SK-N-SH treated with all-trans-retinoic acid at 6 μM for 48 hours (cell line): ENCODE data around the gene PNPLA3.

Experiments
- ATAC-seq: fragments of 200-7000 bp; cut with Tn5 transposase; 3 replicates; pipeline ENCODE4 v1.9.1; 2020; ENCODE audit warnings: mild to moderate bottlenecking, moderate library complexity
- ARNTL ChIP-seq: fragments of 450-650 bp; formaldehyde crosslinking; IDR thresholded peaks from 2 replicates; pipeline ENCODE4 v1.5.0; 2020; ENCODE audit warnings: low read depth, mild to moderate bottlenecking, moderate library complexity, borderline replicate concordance
- BACH2 ChIP-seq: fragments of 250-450 bp; sonication (Bioruptor Pico); IDR thresholded peaks from 2 replicates; pipeline ENCODE4 v1.9.0; 2021; ENCODE audit warnings: mild to moderate bottlenecking, borderline replicate concordance
- CREB5 ChIP-seq: fragments of 250-450 bp; sonication (Bioruptor Pico); IDR thresholded peaks from 2 replicates; pipeline ENCODE4 v1.5.1; 2020; ENCODE audit warnings: low read depth, mild to moderate bottlenecking, moderate library complexity
- CSDC2 ChIP-seq: fragments of 250-450 bp; sonication (Bioruptor Pico); IDR thresholded peaks from 2 replicates; pipeline ENCODE4 v1.5.0; 2020; ENCODE audit warnings: mild to moderate bottlenecking, moderate library complexity
- CSRNP3 ChIP-seq: fragments of 250-450 bp; sonication (Bioruptor Pico); IDR thresholded peaks from 2 replicates; pipeline ENCODE4 v1.5.1; 2021; ENCODE audit warnings: mild to moderate bottlenecking, moderate library complexity
- ESRRG ChIP-seq: fragments of 250-450 bp; sonication (Bioruptor Pico); IDR thresholded peaks from 2 replicates; pipeline ENCODE4 v1.6.1; 2021; ENCODE audit warnings: mild to moderate bottlenecking
- GLIS3 ChIP-seq: fragments of 250-450 bp; sonication (Bioruptor Pico); IDR thresholded peaks from 2 replicates; pipeline ENCODE4 v1.5.0; 2020; ENCODE audit warnings: mild to moderate bottlenecking, moderate library complexity
- ISL1 ChIP-seq: fragments of 250-450 bp; sonication (Bioruptor Pico); IDR thresholded peaks from 2 replicates; pipeline ENCODE4 v2.1.2; 2022; ENCODE audit warnings: mild to moderate bottlenecking, moderate library complexity
- OSR1 ChIP-seq: fragments of 250-450 bp; sonication (Bioruptor Pico); IDR thresholded peaks from 2 replicates; pipeline ENCODE4 v1.8.0; 2022; ENCODE audit warnings: moderate library complexity, mild to moderate bottlenecking, inconsistent platforms
- PATZ1 ChIP-seq: fragments of 250-450 bp; sonication (Bioruptor Pico); IDR thresholded peaks from 2 replicates; pipeline ENCODE4 v1.8.0; 2020; ENCODE audit warnings: mild to moderate bottlenecking, moderate library complexity, borderline replicate concordance
- POU6F1 ChIP-seq: fragments of 250-450 bp; sonication (Bioruptor Pico); IDR thresholded peaks from 2 replicates; pipeline ENCODE4 v1.8.0; 2021; ENCODE audit warnings: low read depth, mild to moderate bottlenecking, moderate library complexity, borderline replicate concordance
- SNAI2 ChIP-seq: fragments of 250-450 bp; sonication (Bioruptor Pico); IDR thresholded peaks from 2 replicates; pipeline ENCODE4 v1.5.0; 2020; ENCODE audit warnings: mild to moderate bottlenecking, moderate library complexity
- TCF4 ChIP-seq: fragments of 250-450 bp; sonication (Bioruptor Pico); IDR thresholded peaks from 2 replicates; pipeline ENCODE4 v1.8.0; 2021; ENCODE audit warnings: mild to moderate bottlenecking, moderate library complexity, borderline replicate concordance
- TOX ChIP-seq: fragments of 250-450 bp; sonication (Bioruptor Pico); IDR thresholded peaks from 2 replicates; pipeline ENCODE4 v1.8.0; 2021; ENCODE audit warnings: mild to moderate bottlenecking, moderate library complexity, borderline replicate concordance
- TSHZ2 ChIP-seq: fragments of 250-450 bp; sonication (Bioruptor Pico); IDR thresholded peaks from 2 replicates; pipeline ENCODE4 v1.5.0; 2020; ENCODE audit warnings: mild to moderate bottlenecking, moderate library complexity
- ZFP3 ChIP-seq: fragments of 250-450 bp; sonication (Bioruptor Pico); IDR thresholded peaks from 2 replicates; pipeline ENCODE4 v1.5.0; 2020; ENCODE audit warnings: mild to moderate bottlenecking, moderate library complexity
- ZFP30 ChIP-seq: fragments of 450-650 bp; formaldehyde crosslinking; IDR thresholded peaks from 2 replicates; pipeline ENCODE4 v1.5.0; 2022; ENCODE audit warnings: mild to moderate bottlenecking, moderate library complexity
- ZNF565 ChIP-seq: fragments of 450-650 bp; formaldehyde crosslinking; conservative IDR thresholded peaks from 2 replicates; pipeline ENCODE4 v1.5.0; 2020; ENCODE audit warnings: low read depth, mild to moderate bottlenecking, moderate library complexity
- ZNF70 ChIP-seq: fragments of 450-650 bp; formaldehyde crosslinking; IDR thresholded peaks from 2 replicates; pipeline ENCODE4 v1.5.0; 2020; ENCODE audit warnings: mild to moderate bottlenecking, moderate library complexity
- ZNF8 ChIP-seq: fragments of 450-650 bp; formaldehyde crosslinking; IDR thresholded peaks from 2 replicates; pipeline ENCODE4 v1.5.0; 2020; ENCODE audit warnings: mild to moderate bottlenecking, moderate library complexity

The PNPLA3 gene

GRCh38 chr22:43969021-43969878, 45.6 kb downstream of the PNPLA3 start:
- ATAC-seq, result no peak
- TF ChIP-seq SNAI2 (CRISPR knock-in tag), result no peak
- no peak for TF ChIP-seq TCF4
- no peak for TF ChIP-seq ZFP30
- no peak for TF ChIP-seq CREB5 (CRISPR knock-in tag)
- TF ChIP-seq ARNTL (CRISPR knock-in tag), result no peak

GRCh38 chr22:43969989-43970755, 46.6 kb downstream of the PNPLA3 start:
- TF ChIP-seq TCF4 (no peak), POU6F1 (CRISPR knock-in tag) (no peak), ARNTL (CRISPR knock-in tag) (no peak), ZNF70 (CRISPR knock-in tag) (no peak), ESRRG (CRISPR knock-in tag) (no peak), TOX (CRISPR knock-in tag) (no peak), ZNF8 (CRISPR knock-in tag) (no peak), ISL1 (CRISPR knock-in tag) (no peak), ZFP30 (no peak), BACH2 (CRISPR knock-in tag) (no peak), GLIS3 (CRISPR knock-in tag) (no peak), OSR1 (CRISPR knock-in tag) (no peak), CSRNP3 (CRISPR knock-in tag) (no peak), SNAI2 (CRISPR knock-in tag) (no peak), ZFP3 (CRISPR knock-in tag) (no peak), CSDC2 (CRISPR knock-in tag) (no peak), PATZ1 (no peak), ZNF565 (no peak)
- TF ChIP-seq, all 23 proteins: peak for 0
- ATAC-seq, result no peak

- TF ChIP-seq ISL1 (CRISPR knock-in tag), result no peak
- no peak for TF ChIP-seq SNAI2 (CRISPR knock-in tag)
- no peak for TF ChIP-seq GLIS3 (CRISPR knock-in tag)
- no peak for TF ChIP-seq ZNF70 (CRISPR knock-in tag)
- TF ChIP-seq TSHZ2, result no peak
- TF ChIP-seq CSDC2 (CRISPR knock-in tag), result no peak
- TF ChIP-seq CREB5 (CRISPR knock-in tag), result no peak
- no peak for TF ChIP-seq ARNTL (CRISPR knock-in tag)
- ATAC-seq, result no peak
These were observed 47.5 kb downstream of the PNPLA3 start for GRCh38 chr22:43971112-43971511.
